Activated CD8-positive, alpha-beta memory T cell treated with anti-CD3 and anti-CD28 coated beads, Interleukin-2, amount 10 ng/mL, durations not matched to agents 7 days and 5 days (primary cell): Measurements from ENCODE around the gene SSTR5. TPM values are rescaled to one million over a fixed set of nuclear protein-coding genes. Genes with fewer than 3 reads are reported as not detected.
A peak's percentile ranks its signal among the peaks of the same experiment; 100 is the strongest.

Source experiments
- ATAC-seq: fragments of 150-1000 bp; cut with Tn5 transposase; one replicate; pipeline ENCODE4 v1.10.0; 2021; ENCODE audit warnings: moderate library complexity
- CTCF ChIA-PET: fragments of 350-600 bp; sonication (Branson Sonifier 250); formaldehyde crosslinking; loops from one replicate; lab custom pipeline; 2021; ENCODE audit warnings: antibody characterized with exemption; lab: Charles Lee
- DNase-seq: peaks from one replicate; pipeline ENCODE4 v3.0.0-alpha.2; 2020
- H3K27ac Mint-ChIP-seq: one replicate; pipeline ENCODE4 v1.8.0; 2021; ENCODE audit warnings: mild to moderate bottlenecking, mixed read lengths
- H3K27me3 Mint-ChIP-seq: one replicate; pipeline ENCODE4 v1.8.0; 2021; ENCODE audit warnings: mixed read lengths
- H3K36me3 Mint-ChIP-seq: one replicate; pipeline ENCODE4 v1.8.0; 2021; ENCODE audit warnings: mild to moderate bottlenecking, mixed read lengths
- H3K4me1 Mint-ChIP-seq: one replicate; pipeline ENCODE4 v1.8.0; 2021; ENCODE audit warnings: mixed read lengths
- H3K4me3 Mint-ChIP-seq: one replicate; pipeline ENCODE4 v1.8.0; 2021; ENCODE audit warnings: mild to moderate bottlenecking, moderate library complexity, mixed read lengths
- H3K9me3 Mint-ChIP-seq: one replicate; pipeline ENCODE4 v1.8.0; 2022; ENCODE audit warnings: low read depth, mixed read lengths
- total RNA-seq, 2 experiments: library from RNA; stranded (reverse); gene quantifications; one replicate each; pipeline ENCODE4 v1.2.3, GENCODE V29; 2021

The SSTR5 gene
- total RNA-seq, 2 experiments from 2014 or later, result not detected

GRCh38 chr16:1105888-1106620, 33.5 kb downstream of the SSTR5 start:
- ATAC-seq (peak; percentile 34), DNase-seq (peak; percentile 45)
- H3K4me3 Mint-ChIP-seq, result no peak overlapping the region
- H3K27ac Mint-ChIP-seq, result no peak overlapping the region
- no peaks in the 10 kb centered on the region for H3K4me1 Mint-ChIP-seq
- H3K9me3 Mint-ChIP-seq, result no peaks in the 10 kb centered on the region
- CTCF ChIA-PET, result interaction anchor here (0.9 kb wide), 1 partner anchor 48 kb away, joined by 3 read pairs; no protein-coding TSS in a partner anchor
- H3K27me3 Mint-ChIP-seq, result no peaks in the 10 kb centered on the region
- H3K36me3 Mint-ChIP-seq, result no peaks in the 10 kb centered on the region

DNA sequence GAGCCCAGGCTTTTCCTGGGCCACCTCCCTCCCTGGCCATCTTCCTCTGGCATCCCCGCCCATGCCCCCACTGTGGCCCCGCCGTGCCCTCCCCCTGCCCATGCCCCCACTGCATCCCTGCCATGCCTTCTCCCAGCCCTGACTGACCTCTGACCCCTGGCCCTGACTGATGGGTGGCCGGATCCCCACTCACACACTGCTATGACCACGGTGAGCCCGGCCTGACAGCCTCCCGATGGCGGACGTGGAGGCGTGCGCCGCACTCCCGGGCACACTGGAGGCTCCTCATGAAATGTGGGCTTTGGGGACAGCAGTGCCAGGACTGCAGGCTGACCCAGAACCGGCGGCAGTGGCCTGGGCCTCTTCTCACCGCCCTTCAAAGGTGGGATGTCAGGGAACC, 34.1 kb downstream of the SSTR5 start:
- Mint-ChIP-seq H3K27me3 (no peaks in the 10 kb centered on the region), H3K27ac (no peak overlapping the region), H3K36me3 (no peaks in the 10 kb centered on the region), H3K9me3 (no peaks in the 10 kb centered on the region), H3K4me1 (no peaks in the 10 kb centered on the region), H3K4me3 (no peak overlapping the region)
- DNase-seq (no peak), ATAC-seq (no peak)
- CTCF ChIA-PET, result interaction anchor here (0.9 kb wide), 1 partner anchor 48 kb away, joined by 3 read pairs; no protein-coding TSS in a partner anchor

GRCh38 chr16:1107141-1107540, 34.6 kb downstream of the SSTR5 start:
- CTCF ChIA-PET, result interaction anchor here (0.6 kb wide), 1 partner anchor 197 kb away, joined by 3 read pairs; no protein-coding TSS in a partner anchor
- Mint-ChIP-seq H3K9me3 (no peaks in the 10 kb centered on the region), H3K4me1 (no peaks in the 10 kb centered on the region), H3K4me3 (no peak overlapping the region), H3K36me3 (no peaks in the 10 kb centered on the region), H3K27ac (no peak overlapping the region), H3K27me3 (no peaks in the 10 kb centered on the region)
- no peak for ATAC-seq
- no peak for DNase-seq

DNA sequence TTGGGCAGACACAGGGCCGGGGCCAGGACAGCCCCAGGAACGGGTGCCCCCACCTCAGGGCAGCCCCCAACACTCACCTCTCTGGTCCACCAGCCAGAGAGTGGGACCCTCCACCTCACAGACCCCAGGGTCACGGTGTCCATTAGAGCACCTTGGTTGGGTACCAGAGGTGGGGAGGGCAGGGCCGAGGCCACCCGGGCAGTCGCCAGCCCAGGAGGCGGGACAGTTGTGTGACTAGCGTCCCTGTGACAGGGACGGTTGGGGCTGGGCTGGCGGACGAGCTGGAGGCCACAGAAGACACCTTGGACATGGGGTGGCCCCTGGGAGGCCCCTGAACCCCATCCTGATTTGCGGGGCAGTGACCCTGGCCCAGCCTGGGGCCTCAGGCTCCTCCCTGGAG, 35.2 kb downstream of the SSTR5 start:
- no peaks in the 10 kb centered on the region for H3K36me3 Mint-ChIP-seq

DNA sequence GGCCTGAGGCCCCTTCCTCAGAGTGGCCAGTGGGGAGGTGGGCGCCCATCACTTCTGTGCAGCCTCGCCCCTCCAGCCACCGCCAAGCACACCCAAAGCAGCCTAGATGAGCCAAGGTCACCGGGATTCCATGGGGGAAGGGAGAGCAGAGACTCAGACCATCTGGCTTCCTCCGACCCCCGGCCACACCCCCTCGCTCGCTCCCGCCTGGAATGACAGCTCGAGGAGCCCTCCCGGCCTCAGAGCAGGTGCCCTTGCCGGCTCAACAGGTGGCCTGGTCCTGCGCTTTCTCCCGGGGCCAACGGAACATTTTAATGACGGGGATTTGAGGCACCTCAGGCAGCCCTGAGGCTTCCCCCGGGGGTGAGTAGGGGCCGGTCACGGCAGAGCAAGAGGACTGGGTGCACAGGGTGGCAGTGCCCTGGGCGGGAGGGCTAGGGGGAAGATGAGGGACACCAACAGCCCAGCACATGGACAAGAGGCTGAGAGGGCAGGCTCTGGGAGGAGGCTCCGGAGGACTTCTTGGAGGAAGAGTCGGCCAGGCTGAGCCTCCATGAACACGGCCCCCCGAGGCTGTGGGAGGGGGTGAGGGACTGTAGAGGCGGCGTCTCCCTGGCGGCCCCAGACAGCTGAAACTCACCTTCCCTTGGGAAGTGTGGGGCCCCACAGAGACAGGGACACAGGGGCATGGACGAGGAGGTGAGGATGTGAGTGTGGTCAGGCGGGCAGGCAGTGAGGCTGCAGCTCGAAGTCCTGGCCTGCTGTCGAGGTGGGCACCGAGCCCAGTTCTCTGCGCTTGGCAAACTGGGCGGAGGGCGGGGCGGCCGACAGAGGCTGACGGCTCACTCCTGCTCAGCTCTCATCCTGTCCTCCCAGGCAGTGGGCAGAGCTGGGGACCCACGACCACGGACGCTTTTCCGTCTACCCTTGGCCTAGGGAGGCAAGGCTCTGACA, 36.0 kb downstream of the SSTR5 start:
- CTCF ChIA-PET, result no interaction called here
- ATAC-seq, result no peak
- DNase-seq, result no peak
- no peaks in the 10 kb centered on the region for H3K27me3 Mint-ChIP-seq
- no peaks in the 10 kb centered on the region for H3K9me3 Mint-ChIP-seq
- no peaks in the 10 kb centered on the region for H3K4me1 Mint-ChIP-seq
- H3K36me3 Mint-ChIP-seq, result no peaks in the 10 kb centered on the region
- H3K27ac Mint-ChIP-seq, result no peak overlapping the region
- no peak overlapping the region for H3K4me3 Mint-ChIP-seq

More for the DNA sequence above, 35.2 kb downstream of the SSTR5 start:
- H3K27me3 Mint-ChIP-seq, result no peaks in the 10 kb centered on the region
- ATAC-seq (no peak), DNase-seq (no peak)
- no peak overlapping the region for H3K4me3 Mint-ChIP-seq
- H3K27ac Mint-ChIP-seq, result no peak overlapping the region
- CTCF ChIA-PET, result interaction anchor here (0.6 kb wide), 1 partner anchor 196 kb away, joined by 3 read pairs; no protein-coding TSS in a partner anchor
- no peaks in the 10 kb centered on the region for H3K4me1 Mint-ChIP-seq
- no peaks in the 10 kb centered on the region for H3K9me3 Mint-ChIP-seq

DNA sequence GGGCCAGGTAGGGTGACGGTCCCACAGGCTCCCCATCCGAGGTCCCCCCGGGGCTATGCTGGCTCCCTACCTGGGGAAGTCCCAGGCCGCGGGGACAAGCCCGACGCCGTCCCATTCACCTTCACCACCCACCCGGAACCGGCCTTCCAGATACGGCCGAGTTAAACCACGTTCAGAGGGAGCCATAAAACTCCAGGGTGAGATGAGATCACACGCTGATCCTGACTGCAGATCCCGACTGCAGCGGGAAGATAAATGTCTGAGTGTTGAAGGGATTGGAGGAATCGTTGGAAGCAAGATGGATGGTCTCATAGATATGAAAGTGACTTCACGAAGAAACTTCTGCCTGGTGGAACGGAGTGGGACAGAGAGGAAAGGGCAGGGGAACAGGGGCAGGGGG, 37.1 kb downstream of the SSTR5 start:
- no peaks in the 10 kb centered on the region for H3K9me3 Mint-ChIP-seq
- H3K36me3 Mint-ChIP-seq, result no peaks in the 10 kb centered on the region
- ATAC-seq (no peak), DNase-seq (no peak)
- no peak overlapping the region for H3K27ac Mint-ChIP-seq
- no peak overlapping the region for H3K4me3 Mint-ChIP-seq
- no peaks in the 10 kb centered on the region for H3K27me3 Mint-ChIP-seq
- no peaks in the 10 kb centered on the region for H3K4me1 Mint-ChIP-seq
- CTCF ChIA-PET, result no interaction called here

GRCh38 chr16:1112506-1113184, 40.1 kb downstream of the SSTR5 start:
- no peaks in the 10 kb centered on the region for H3K36me3 Mint-ChIP-seq
- CTCF ChIA-PET, result no interaction called here
- H3K9me3 Mint-ChIP-seq, result no peaks in the 10 kb centered on the region
- ATAC-seq (no peak), DNase-seq (no peak)
- H3K27ac Mint-ChIP-seq, result no peak overlapping the region
- H3K27me3 Mint-ChIP-seq, result no peaks in the 10 kb centered on the region
- H3K4me1 Mint-ChIP-seq, result no peaks in the 10 kb centered on the region
- no peak overlapping the region for H3K4me3 Mint-ChIP-seq

DNA sequence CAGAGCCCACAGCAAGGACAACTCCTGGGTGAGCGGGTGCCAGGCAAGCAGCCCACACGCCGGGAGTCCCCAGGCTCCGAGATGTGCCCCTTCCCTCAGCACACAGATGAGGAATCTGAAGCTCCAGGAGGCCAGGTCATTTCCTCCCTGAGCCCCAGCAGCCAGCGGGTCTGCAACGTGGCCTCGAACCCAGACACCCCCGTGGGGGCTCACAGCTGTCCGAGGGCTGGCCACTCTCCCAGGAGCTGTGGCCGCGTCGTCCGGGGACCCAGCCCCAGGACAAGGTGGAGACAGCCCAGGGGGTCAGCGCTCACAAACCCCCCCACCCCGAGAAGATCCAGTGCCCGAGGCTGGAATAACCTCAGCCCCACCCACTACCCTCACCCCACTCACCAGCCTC, 40.9 kb downstream of the SSTR5 start:
- H3K4me1 Mint-ChIP-seq, result no peaks in the 10 kb centered on the region
- no peak for ATAC-seq
- no peaks in the 10 kb centered on the region for H3K27me3 Mint-ChIP-seq
- H3K4me3 Mint-ChIP-seq, result no peak overlapping the region
- no peaks in the 10 kb centered on the region for H3K9me3 Mint-ChIP-seq
- CTCF ChIA-PET, result no interaction called here
- no peaks in the 10 kb centered on the region for H3K36me3 Mint-ChIP-seq
- H3K27ac Mint-ChIP-seq, result no peak overlapping the region
- DNase-seq, result no peak

DNA sequence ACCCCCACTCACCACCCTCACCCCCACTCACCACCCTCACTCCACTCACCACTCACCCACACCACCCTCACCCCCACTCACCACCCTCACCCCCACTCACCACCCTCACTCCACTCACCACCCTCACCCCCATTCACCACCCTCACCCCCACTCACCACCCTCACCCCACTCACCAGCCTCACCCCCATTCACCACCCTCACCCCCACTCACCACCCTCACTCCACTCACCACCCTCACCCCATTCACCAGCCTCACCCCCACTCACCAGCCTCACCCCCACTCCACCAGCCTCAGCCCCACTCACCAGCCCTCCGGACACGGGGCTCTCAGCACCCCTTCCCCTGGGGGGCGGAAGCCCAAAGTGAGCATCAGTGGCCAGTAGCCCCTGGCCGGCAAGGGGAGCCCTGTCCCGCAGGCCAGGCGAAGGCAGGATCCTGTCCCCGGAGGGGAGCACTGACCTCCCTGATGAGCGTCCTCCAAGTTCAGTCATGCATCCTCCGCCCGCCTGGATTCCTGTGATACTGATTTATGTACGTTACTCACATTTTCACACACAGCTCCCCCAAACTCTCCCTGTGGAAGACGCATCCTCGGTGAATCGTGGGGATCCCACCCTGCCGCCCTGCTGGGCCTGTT, 41.5 kb downstream of the SSTR5 start:
- no peaks in the 10 kb centered on the region for H3K36me3 Mint-ChIP-seq
- H3K27ac Mint-ChIP-seq, result no peak overlapping the region
- no peaks in the 10 kb centered on the region for H3K4me1 Mint-ChIP-seq
- CTCF ChIA-PET, result no interaction called here
- DNase-seq (no peak), ATAC-seq (no peak)
- H3K4me3 Mint-ChIP-seq, result no peak overlapping the region
- H3K9me3 Mint-ChIP-seq, result no peaks in the 10 kb centered on the region
- H3K27me3 Mint-ChIP-seq, result no peaks in the 10 kb centered on the region

DNA sequence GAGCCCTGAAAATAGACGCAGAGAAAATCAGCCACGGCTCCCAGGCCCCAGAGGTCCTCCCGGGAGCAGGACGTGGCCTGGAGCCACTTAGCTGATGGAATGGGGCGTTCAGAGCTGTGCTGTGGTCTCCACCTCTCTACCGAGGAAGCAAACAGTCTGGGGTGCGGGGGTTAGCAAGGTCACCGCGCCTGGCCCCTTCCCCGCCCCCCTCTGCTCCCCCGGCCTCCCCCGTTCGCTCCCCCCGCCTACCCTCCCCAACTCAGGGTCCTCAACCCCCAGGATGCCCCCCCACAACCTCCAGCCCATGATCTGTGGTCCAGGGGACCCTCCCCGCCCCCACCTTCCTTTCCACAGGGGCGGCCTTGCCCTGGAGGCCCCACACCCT, 44.1 kb downstream of the SSTR5 start:
- CTCF ChIA-PET, result no interaction called here
- ATAC-seq, result no peak
- no peak overlapping the region for H3K4me3 Mint-ChIP-seq
- H3K36me3 Mint-ChIP-seq, result no peaks in the 10 kb centered on the region
- no peaks in the 10 kb centered on the region for H3K9me3 Mint-ChIP-seq
- H3K27ac Mint-ChIP-seq, result no peak overlapping the region
- DNase-seq, result no peak
- no peaks in the 10 kb centered on the region for H3K27me3 Mint-ChIP-seq
- H3K4me1 Mint-ChIP-seq, result no peaks in the 10 kb centered on the region

DNA sequence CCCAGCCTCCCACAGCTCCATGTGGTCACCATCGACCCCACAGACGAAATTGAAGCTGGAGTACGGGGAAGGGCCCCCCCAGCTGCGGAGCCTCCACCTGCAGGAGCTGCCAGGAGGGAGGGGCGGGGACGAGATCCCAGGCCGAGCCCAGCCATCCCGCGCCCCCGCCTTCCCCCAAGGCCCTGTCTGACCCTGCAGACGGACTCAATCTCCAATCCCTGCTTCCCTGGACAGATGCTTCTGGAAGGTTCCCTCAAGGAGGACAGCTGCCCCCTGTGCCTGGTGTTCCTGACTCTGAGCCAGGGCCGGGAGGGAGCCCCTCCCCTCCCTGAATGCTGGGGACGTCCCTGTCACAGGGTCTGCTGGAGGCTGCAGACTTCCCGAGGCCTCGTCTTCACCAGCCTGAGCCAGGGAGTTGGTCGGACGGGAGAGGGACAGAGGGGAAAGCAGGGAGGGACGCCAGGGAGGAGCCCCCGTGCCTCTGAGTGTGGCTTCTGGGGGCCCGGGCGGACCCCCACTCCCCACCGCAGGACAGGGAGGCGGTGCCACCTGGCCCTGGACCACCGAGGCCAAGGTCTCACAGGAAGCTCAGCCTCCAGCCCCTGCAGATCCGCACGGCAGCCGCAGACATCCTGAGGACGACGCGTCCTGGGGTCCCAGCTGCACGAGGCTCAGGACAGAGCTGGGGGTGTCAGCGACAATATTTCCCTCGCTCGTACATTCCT, 44.8 kb downstream of the SSTR5 start:
- CTCF ChIA-PET, result no interaction called here
- ATAC-seq, result no peak
- H3K36me3 Mint-ChIP-seq, result no peaks in the 10 kb centered on the region
- H3K4me3 Mint-ChIP-seq, result no peak overlapping the region
- H3K27me3 Mint-ChIP-seq, result no peaks in the 10 kb centered on the region
- no peak for DNase-seq
- H3K27ac Mint-ChIP-seq, result no peak overlapping the region
- H3K4me1 Mint-ChIP-seq, result no peaks in the 10 kb centered on the region
- H3K9me3 Mint-ChIP-seq, result no peaks in the 10 kb centered on the region

DNA sequence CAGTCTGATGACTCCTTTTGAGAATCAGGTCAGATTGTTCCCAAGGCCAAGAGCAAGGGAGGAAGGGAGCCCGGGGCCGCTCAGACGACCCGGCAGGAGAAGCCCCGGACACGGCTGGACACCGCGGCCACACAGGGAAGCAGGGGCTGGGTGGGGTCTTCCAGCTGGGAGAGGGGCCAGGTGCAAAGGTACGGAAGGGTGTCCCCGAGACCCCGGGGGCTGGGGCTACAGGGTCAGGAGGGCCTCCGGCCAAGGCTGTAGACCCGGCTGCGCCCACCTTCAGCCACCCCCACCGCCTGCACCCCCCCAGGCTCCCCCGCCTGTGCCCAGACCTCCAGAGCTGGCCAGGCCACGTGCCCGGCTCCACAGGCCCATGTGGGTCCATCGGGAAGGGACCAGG, 45.4 kb downstream of the SSTR5 start:
- H3K4me3 Mint-ChIP-seq, result no peak overlapping the region
- DNase-seq (no peak), ATAC-seq (no peak)
- H3K27ac Mint-ChIP-seq, result no peak overlapping the region
- no peaks in the 10 kb centered on the region for H3K36me3 Mint-ChIP-seq
- H3K27me3 Mint-ChIP-seq, result no peaks in the 10 kb centered on the region
- no peaks in the 10 kb centered on the region for H3K9me3 Mint-ChIP-seq
- H3K4me1 Mint-ChIP-seq, result no peaks in the 10 kb centered on the region
- CTCF ChIA-PET, result no interaction called here
